ENCODE results near the gene GPR27. TPM values are rescaled to one million over a fixed set of nuclear protein-coding genes. Genes with fewer than 3 reads are reported as not detected.

The GPR27 gene
- polyA plus RNA-seq, 2 donors = 1.4 to 3.2 TPM

GRCh38 chr3:71783152-71783551, 29.5 kb downstream of the GPR27 start:
- Histone ChIP-seq H3K27me3 (ENCODE audit: control insufficient read depth in 1 of 2, insufficient read depth in 2 of 2, low read length in 2 of 2) (peaks cover 0 to 13% of the 10 kb centered on the region in 2 donors), H3K4me1 (ENCODE audit: control insufficient read depth in 2 of 2, insufficient read depth in 2 of 2, low read length in 1 of 2) (peaks cover 3 to 9% of the 10 kb centered on the region in 2 donors), H3K36me3 (ENCODE audit: control insufficient read depth in 2 of 2, insufficient read depth in 2 of 2, low read length in 1 of 2) (no peaks in the 10 kb centered on the region), H3K27ac (ENCODE audit: low read depth in 2 of 2, low read length in 1 of 2) (no peak overlapping the region), H3K9me3 (ENCODE audit: control insufficient read depth in 2 of 2, insufficient read depth in 1 of 2, low read depth in 1 of 2, low read length in 1 of 2) (no peaks in the 10 kb centered on the region), H3K4me3 (ENCODE audit: low read depth in 1 of 2, low read length in 2 of 2) (no peak overlapping the region)
- WGBS, 2 donors = 56 to 62% methylated on average over 1 of the region's 1 CpG

GRCh38 chr3:71784201-71784913, 30.7 kb downstream of the GPR27 start:
- WGBS, 2 donors = 4 to 5% methylated on average over 23 of the region's 23 CpGs
- Histone ChIP-seq H3K4me1 (ENCODE audit: control insufficient read depth in 2 of 2, insufficient read depth in 2 of 2, low read length in 1 of 2) (peaks cover 3 to 9% of the 10 kb centered on the region in 2 donors), H3K27ac (ENCODE audit: low read depth in 2 of 2, low read length in 1 of 2) (no peak overlapping the region), H3K36me3 (ENCODE audit: control insufficient read depth in 2 of 2, insufficient read depth in 2 of 2, low read length in 1 of 2) (no peaks in the 10 kb centered on the region), H3K4me3 (ENCODE audit: low read depth in 1 of 2, low read length in 2 of 2) (peak overlapping the region; percentile 27 to 38), H3K9me3 (ENCODE audit: control insufficient read depth in 2 of 2, insufficient read depth in 1 of 2, low read depth in 1 of 2, low read length in 1 of 2) (no peaks in the 10 kb centered on the region), H3K27me3 (ENCODE audit: control insufficient read depth in 1 of 2, insufficient read depth in 2 of 2, low read length in 2 of 2) (peaks cover 0 to 13% of the 10 kb centered on the region in 2 donors)

DNA sequence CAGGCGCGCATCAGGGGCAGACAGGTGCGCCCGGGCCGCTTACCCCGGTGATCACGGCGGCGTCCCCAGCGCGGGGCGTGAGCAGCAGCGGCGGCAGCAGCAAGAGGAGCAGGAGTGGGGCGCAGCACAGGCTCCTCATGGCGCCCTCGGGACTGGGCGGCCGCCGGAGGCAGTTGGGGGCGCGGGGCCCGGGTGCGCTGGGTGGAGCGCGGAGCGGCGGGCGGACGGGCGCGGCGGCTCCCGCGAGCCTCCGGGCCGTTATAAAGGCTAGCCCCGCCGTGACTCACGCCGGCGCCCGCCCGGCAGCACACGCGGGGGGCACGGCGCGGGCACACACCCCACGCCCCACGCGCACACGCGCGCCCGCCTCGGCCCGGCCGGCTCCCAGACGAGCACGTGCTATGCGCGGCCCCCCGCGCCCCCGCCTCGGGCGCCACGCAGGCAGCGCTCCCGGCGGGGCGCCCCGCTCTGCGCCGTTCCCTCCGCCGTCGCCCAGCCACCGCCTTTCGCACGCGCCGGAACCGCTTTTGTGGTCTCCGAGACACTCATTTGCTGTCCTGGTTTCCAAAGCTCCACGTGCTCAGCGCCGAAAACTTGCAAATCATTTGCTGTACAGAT, 31.4 kb downstream of the GPR27 start, which contains the start of gene PROK2:
PROK2 (minus strand) TSS at position 235 of the 618 bp plus-strand sequence; CDS start at position 139, 96 bp downstream.
- Histone ChIP-seq H3K27ac (ENCODE audit: low read depth in 2 of 2, low read length in 1 of 2) (no peak within 1 kb of the TSS), H3K4me1 (ENCODE audit: control insufficient read depth in 2 of 2, insufficient read depth in 2 of 2, low read length in 1 of 2) (peaks cover 3 to 9% of the 10 kb centered on the region in 2 donors), H3K36me3 (ENCODE audit: control insufficient read depth in 2 of 2, insufficient read depth in 2 of 2, low read length in 1 of 2) (no peaks in the 10 kb centered on the region), H3K9me3 (ENCODE audit: control insufficient read depth in 2 of 2, insufficient read depth in 1 of 2, low read depth in 1 of 2, low read length in 1 of 2) (no peaks in the 10 kb centered on the region), H3K4me3 (ENCODE audit: low read depth in 1 of 2, low read length in 2 of 2) (peak within 1 kb of the TSS; percentile 27 to 38), H3K27me3 (ENCODE audit: control insufficient read depth in 1 of 2, insufficient read depth in 2 of 2, low read length in 2 of 2) (peaks cover 0 to 13% of the 10 kb centered on the region in 2 donors)
- 1% methylated on average over 49 to 89 of the region's 89 CpGs for WGBS, 2 donors

DNA sequence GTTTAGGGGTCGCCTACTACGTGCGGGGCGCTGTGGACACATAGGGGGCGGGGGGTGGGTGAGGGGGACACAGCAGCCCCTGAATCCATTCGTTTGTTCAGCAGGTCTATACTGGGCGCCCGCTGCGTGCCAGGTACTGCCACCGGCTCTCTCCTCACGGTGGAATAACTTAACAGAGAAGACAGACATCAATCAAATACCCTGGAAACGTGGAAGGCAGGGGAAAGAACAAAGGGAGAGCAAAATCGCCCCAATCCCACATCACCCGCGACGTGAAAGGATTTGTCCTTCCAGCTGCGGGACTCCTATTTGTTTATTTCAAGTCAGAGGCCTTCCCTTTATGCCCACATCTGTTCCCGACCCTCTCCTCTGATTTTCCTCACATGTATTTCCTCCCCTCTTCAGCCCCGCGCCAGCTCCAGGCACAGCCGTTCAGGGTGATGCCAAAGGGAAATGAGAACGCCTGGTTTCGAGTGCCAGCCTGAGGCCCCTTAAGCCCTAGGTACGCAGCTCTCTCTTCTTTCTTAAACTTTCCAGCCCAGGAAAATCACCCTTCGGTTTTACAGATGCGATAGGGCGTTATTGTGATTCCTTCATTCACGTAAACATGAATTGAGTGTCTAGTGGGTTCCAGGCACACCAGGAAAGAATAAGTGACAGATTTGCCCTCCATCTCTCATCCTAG, 32.0 kb downstream of the GPR27 start:
- Histone ChIP-seq H3K4me3 (ENCODE audit: low read depth in 1 of 2, low read length in 2 of 2) (peak overlapping the region in 1 of 2 donors; percentile 38), H3K4me1 (ENCODE audit: control insufficient read depth in 2 of 2, insufficient read depth in 2 of 2, low read length in 1 of 2) (peaks cover 3 to 9% of the 10 kb centered on the region in 2 donors), H3K36me3 (ENCODE audit: control insufficient read depth in 2 of 2, insufficient read depth in 2 of 2, low read length in 1 of 2) (no peaks in the 10 kb centered on the region), H3K27ac (ENCODE audit: low read depth in 2 of 2, low read length in 1 of 2) (no peak overlapping the region), H3K9me3 (ENCODE audit: control insufficient read depth in 2 of 2, insufficient read depth in 1 of 2, low read depth in 1 of 2, low read length in 1 of 2) (no peaks in the 10 kb centered on the region), H3K27me3 (ENCODE audit: control insufficient read depth in 1 of 2, insufficient read depth in 2 of 2, low read length in 2 of 2) (peaks cover 0 to 9% of the 10 kb centered on the region in 2 donors)
- WGBS, 2 donors = 16 to 17% methylated on average over 28 of the region's 28 CpGs

DNA sequence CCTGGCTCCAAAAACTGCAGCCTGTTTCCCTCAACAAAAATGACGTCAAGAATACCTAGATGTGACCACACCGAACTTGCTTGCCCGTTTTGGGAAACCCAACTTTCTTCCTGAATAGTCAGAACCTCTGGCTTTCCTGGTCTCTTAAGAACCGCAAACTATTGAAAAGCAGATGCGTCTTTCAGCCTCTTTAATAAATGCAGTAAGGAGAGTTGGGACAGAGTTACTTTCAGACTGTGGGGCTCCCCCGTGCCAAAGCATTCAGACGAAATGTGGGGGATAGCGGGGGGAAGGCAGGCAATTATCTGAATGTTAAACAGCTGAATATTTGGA, 32.5 kb downstream of the GPR27 start:
- Histone ChIP-seq H3K4me1 (ENCODE audit: control insufficient read depth in 2 of 2, insufficient read depth in 2 of 2, low read length in 1 of 2) (peaks cover 3 to 9% of the 10 kb centered on the region in 2 donors), H3K27ac (ENCODE audit: low read depth in 2 of 2, low read length in 1 of 2) (no peak overlapping the region), H3K36me3 (ENCODE audit: control insufficient read depth in 2 of 2, insufficient read depth in 2 of 2, low read length in 1 of 2) (no peaks in the 10 kb centered on the region), H3K4me3 (ENCODE audit: low read depth in 1 of 2, low read length in 2 of 2) (no peak overlapping the region), H3K9me3 (ENCODE audit: control insufficient read depth in 2 of 2, insufficient read depth in 1 of 2, low read depth in 1 of 2, low read length in 1 of 2) (no peaks in the 10 kb centered on the region), H3K27me3 (ENCODE audit: control insufficient read depth in 1 of 2, insufficient read depth in 2 of 2, low read length in 2 of 2) (peaks cover 0 to 9% of the 10 kb centered on the region in 2 donors)
- WGBS, 2 donors = 44 to 48% methylated on average over 8 of the region's 8 CpGs

GRCh38 chr3:71786551-71786950, 32.9 kb downstream of the GPR27 start:
- Histone ChIP-seq H3K27ac (ENCODE audit: low read depth in 2 of 2, low read length in 1 of 2) (no peak overlapping the region), H3K4me3 (ENCODE audit: low read depth in 1 of 2, low read length in 2 of 2) (no peak overlapping the region), H3K4me1 (ENCODE audit: control insufficient read depth in 2 of 2, insufficient read depth in 2 of 2, low read length in 1 of 2) (peaks cover 3 to 9% of the 10 kb centered on the region in 2 donors), H3K27me3 (ENCODE audit: control insufficient read depth in 1 of 2, insufficient read depth in 2 of 2, low read length in 2 of 2) (peaks cover 0 to 9% of the 10 kb centered on the region in 2 donors), H3K36me3 (ENCODE audit: control insufficient read depth in 2 of 2, insufficient read depth in 2 of 2, low read length in 1 of 2) (no peaks in the 10 kb centered on the region), H3K9me3 (ENCODE audit: control insufficient read depth in 2 of 2, insufficient read depth in 1 of 2, low read depth in 1 of 2, low read length in 1 of 2) (no peaks in the 10 kb centered on the region)
- WGBS, 2 donors = 56 to 60% methylated on average over 6 of the region's 6 CpGs

- no peak overlapping the region for H3K4me3 ChIP-seq (ENCODE audit: low read depth in 1 of 2, low read length in 2 of 2)
- no peaks in the 10 kb centered on the region for H3K9me3 ChIP-seq (ENCODE audit: control insufficient read depth in 2 of 2, insufficient read depth in 1 of 2, low read depth in 1 of 2, low read length in 1 of 2)
- peaks cover 0 to 9% of the 10 kb centered on the region in 2 donors for H3K27me3 ChIP-seq (ENCODE audit: control insufficient read depth in 1 of 2, insufficient read depth in 2 of 2, low read length in 2 of 2)
- no peak overlapping the region for H3K27ac ChIP-seq (ENCODE audit: low read depth in 2 of 2, low read length in 1 of 2)
- H3K4me1 ChIP-seq (ENCODE audit: control insufficient read depth in 2 of 2, insufficient read depth in 2 of 2, low read length in 1 of 2) = peaks cover 3 to 9% of the 10 kb centered on the region in 2 donors
- no peaks in the 10 kb centered on the region for H3K36me3 ChIP-seq (ENCODE audit: control insufficient read depth in 2 of 2, insufficient read depth in 2 of 2, low read length in 1 of 2)
- 91 to 92% methylated on average over 7 of the region's 7 CpGs for WGBS, 2 donors
Measured at GRCh38 chr3:71787851-71788405, 34.3 kb downstream of the GPR27 start.

DNA sequence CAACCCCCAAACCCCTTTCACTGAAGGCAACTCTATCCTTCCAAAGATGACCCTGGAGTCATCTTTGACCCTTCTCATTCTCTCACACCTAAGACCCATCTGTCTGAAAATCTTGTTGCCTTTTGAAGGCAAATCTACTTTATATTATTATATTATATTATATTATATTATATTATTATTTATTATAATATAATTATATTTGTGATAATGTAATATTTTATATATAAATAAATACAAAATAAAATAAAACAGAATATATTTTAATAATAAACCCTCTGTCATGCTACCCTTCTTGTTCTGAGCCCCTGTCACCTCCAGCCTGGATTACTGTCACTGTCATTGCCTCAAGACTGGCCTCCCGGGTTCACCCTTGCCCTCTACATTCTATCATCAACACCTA, 36.3 kb downstream of the GPR27 start:
- Histone ChIP-seq H3K27me3 (ENCODE audit: control insufficient read depth in 1 of 2, insufficient read depth in 2 of 2, low read length in 2 of 2) (peaks cover 0 to under 1% of the 10 kb centered on the region in 2 donors), H3K4me1 (ENCODE audit: control insufficient read depth in 2 of 2, insufficient read depth in 2 of 2, low read length in 1 of 2) (peaks cover under 1 to 5% of the 10 kb centered on the region in 2 donors), H3K27ac (ENCODE audit: low read depth in 2 of 2, low read length in 1 of 2) (no peak overlapping the region), H3K4me3 (ENCODE audit: low read depth in 1 of 2, low read length in 2 of 2) (no peak overlapping the region), H3K9me3 (ENCODE audit: control insufficient read depth in 2 of 2, insufficient read depth in 1 of 2, low read depth in 1 of 2, low read length in 1 of 2) (no peaks in the 10 kb centered on the region), H3K36me3 (ENCODE audit: control insufficient read depth in 2 of 2, insufficient read depth in 2 of 2, low read length in 1 of 2) (no peaks in the 10 kb centered on the region)
- 84 to 90% methylated on average over 1 of the region's 1 CpG for WGBS, 2 donors

DNA sequence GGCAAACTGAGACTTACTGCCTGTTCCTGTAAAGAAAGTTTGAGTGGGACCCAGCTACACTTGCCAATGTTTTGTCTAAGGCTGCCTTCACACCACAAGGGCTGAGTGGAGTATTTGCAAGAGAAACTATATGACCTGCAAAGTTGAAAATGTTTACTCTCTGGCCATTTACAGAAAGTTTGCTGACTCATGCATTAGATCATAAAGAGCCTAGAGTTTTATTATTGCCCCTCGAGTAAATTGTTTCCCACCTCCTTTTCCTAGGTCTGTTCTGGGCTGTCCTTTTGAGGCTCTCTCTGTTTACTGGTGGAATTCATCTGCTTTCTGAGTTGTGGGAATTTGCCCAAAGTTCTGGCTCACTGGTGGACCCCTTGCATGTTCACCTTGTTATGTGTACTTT, 38.0 kb downstream of the GPR27 start:
- H3K27me3 ChIP-seq (ENCODE audit: control insufficient read depth in 1 of 2, insufficient read depth in 2 of 2, low read length in 2 of 2) = no peaks in the 10 kb centered on the region
- 71 to 82% methylated on average over 1 of the region's 1 CpG for WGBS, 2 donors
- H3K4me1 ChIP-seq (ENCODE audit: control insufficient read depth in 2 of 2, insufficient read depth in 2 of 2, low read length in 1 of 2) = no peaks in the 10 kb centered on the region
- no peaks in the 10 kb centered on the region for H3K36me3 ChIP-seq (ENCODE audit: control insufficient read depth in 2 of 2, insufficient read depth in 2 of 2, low read length in 1 of 2)
- no peak overlapping the region for H3K27ac ChIP-seq (ENCODE audit: low read depth in 2 of 2, low read length in 1 of 2)
- H3K9me3 ChIP-seq (ENCODE audit: control insufficient read depth in 2 of 2, insufficient read depth in 1 of 2, low read depth in 1 of 2, low read length in 1 of 2) = no peaks in the 10 kb centered on the region
- no peak overlapping the region for H3K4me3 ChIP-seq (ENCODE audit: low read depth in 1 of 2, low read length in 2 of 2)

Measured in esophagus (tissue), 2 donors.